NCI-H748 (cell line): ENCODE data around the gene ABCA2.

Source experiments
- DNase-seq: peaks from one replicate; lab custom pipeline; 2025; ENCODE audit not compliant: unreplicated experiment; lab: John Stamatoyannopoulos, UW

The ABCA2 gene

DNA sequence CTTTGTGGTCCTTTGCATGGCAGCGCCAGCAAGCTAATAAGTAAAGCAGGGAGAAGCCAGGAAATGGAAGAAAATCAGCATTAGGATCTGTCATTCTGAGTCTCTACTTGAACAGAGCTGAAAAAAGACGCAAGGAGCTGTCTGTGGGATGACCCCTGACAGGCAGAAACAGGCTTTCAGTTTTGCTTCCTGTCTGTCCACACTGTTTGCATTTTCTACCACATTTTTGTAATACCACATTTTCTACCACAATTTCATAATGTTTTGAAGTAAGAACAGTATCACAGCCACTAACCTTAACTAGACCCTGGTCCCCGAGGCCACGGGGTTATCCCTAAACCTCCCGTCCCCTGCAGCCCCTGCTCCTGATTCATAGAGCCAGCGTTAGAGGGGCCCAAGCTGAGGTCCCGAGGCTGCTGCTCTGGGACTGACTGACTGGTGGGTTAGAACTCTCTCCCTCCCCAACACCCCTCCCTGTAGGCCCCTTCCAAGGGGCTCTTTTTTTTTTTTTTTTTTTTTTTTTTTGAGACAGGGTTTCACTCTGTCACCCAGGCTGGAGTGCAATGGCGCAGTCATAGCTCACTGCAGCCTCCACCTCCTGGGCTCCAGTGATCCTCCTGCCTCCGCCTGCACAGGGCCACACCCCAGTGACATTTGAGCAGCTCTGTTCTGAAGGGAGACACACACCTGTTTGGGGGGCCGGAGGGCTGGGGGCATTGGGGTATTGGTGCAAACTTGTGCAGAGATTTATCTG, 27.7 kb downstream of the ABCA2 start:
- no peak for DNase-seq

DNA sequence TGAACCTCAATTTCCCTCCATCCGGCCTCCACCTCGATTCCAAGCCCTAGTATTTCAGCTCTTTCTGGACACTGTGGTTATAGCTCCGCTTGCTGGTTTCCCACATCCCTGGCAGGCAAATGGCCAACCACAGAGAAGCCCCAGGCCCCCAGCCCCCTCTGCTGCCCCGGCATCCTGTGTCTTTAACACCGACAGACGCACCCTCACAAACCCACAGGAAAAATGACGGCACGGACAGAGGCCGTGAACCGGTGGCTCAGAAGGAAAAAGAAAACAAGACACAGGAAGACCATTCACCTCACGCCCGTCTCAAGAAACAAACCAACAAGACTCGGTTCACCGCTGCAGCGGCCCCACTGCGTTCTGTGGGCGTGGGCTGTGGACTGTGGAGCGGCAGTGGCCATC, 30.2 kb downstream of the ABCA2 start:
- no peak for DNase-seq

DNA sequence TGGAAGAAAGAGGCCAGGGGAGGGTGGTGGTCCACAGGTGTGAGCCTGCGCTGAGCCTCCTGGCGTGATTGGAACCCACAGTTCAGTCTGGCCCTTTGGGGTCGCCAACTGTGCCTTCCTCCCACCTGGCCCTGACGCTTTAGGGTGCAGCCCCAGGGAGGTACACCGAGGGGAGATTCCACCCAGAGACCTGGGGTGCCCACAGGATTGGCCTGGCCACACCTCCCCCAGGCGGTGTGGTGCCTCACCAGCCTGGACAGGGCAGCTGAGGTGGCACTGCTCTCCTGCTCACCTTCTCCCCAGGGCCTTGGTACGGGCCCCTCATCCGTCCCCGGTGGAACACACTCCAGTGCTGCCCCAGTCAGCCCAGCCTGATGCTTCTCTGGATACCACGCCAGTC, 30.7 kb downstream of the ABCA2 start:
- no peak for DNase-seq

DNA sequence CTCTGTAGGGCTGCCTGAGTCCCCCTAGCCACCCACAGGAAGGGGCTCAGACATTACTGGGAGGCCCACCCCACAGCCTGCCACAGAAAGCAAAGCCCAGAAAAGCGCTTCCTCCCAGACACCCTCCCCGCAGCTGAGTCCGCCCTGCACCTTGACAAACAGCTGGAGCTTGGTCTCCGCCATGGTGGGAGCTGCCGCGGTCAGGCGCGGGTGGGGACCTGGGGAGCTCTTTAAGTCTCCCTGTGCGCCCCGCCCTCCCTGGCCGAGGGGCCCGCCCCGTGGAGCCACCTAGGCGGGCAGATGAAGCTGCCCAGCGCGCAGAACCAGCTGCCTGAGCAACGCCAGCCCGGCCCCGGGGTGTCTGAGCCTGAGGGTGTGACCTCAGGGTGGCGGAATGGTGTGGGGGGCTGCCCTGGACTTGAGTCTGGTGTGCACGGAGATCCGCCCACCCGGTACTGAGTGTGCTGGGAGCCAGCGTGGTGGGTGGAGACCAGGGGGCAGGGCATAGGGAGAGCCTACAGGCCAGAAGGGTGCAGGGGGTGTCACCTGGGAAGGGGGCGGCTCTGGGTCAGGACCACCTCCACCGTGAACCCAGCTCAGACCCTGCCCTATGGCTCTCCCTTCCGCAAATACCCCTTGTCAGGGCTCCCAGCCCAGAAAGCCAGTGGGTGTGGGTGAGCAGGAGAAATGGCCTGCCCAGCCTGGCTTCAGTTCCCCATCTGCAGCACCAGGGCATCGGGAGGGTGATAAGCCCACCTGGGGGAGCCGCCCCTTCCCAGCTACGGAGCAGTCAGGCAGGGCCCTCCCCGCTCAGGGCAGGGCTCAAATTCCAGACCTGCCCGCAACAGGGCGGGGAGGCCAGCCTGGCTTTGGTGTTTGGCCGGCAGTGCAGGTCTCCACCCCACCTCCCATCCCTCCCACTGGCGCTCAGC, 31.4 kb downstream of the ABCA2 start, which contains the start of gene CLIC3:
Gene CLIC3, minus strand, starts transcription at position 208 of the 932 bp plus-strand sequence. Its CDS starts 25 bp downstream, at position 183.
- DNase-seq = peak; percentile 41

GRCh38 chr9:136995772-136996311, 32.2 kb downstream of the ABCA2 start:
- peak; percentile 19 for DNase-seq

GRCh38 chr9:136995362-136995761, 32.7 kb downstream of the ABCA2 start:
- no peak for DNase-seq

GRCh38 chr9:136994888-136995230, 33.2 kb downstream of the ABCA2 start:
- no peak for DNase-seq

DNA sequence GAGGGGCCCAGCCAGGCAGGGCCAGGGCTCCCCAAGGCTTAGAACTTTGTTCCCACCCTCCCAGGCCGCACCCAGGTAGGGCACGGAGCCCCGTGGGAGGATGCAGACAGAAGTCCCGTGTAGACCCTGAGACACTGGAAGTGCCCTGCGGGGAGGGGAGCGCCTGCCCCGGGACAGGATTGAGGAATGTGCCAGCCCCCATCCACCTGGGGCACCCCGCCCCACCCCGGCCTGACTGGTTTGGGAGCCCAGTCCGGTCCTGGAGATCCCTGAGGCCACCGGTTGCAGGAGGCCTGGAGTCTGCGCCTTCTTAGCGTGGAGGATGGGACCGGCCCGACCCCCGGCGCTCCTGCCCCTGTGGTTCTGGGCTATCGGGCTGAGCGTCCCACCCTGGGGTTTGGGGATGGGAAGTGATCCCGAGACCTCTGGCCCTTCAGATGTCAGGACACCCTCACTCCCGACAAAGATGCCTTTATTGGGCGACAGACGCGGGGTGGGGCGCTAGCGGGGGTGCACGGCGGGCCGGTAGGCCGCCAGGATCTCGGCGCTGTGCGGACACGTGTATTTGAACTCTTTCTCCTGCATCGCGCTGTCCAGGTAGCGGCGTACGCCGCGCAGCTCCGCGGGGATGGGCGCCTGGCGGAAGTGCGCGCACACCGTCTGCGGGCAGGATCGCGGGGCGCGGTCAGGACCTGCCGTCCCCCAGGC, 33.7 kb downstream of the ABCA2 start:
- no peak for DNase-seq

- no peak for DNase-seq
These were observed 35.1 kb downstream of the ABCA2 start for GRCh38 chr9:136992819-136993369.

GRCh38 chr9:136991993-136992818, 35.8 kb downstream of the ABCA2 start, which contains the start of gene PAXX:
Gene PAXX, plus strand, starts transcription at chr9:136992422. Its CDS starts 22 bp downstream, at chr9:136992444.
- DNase-seq = peak; percentile 86

DNA sequence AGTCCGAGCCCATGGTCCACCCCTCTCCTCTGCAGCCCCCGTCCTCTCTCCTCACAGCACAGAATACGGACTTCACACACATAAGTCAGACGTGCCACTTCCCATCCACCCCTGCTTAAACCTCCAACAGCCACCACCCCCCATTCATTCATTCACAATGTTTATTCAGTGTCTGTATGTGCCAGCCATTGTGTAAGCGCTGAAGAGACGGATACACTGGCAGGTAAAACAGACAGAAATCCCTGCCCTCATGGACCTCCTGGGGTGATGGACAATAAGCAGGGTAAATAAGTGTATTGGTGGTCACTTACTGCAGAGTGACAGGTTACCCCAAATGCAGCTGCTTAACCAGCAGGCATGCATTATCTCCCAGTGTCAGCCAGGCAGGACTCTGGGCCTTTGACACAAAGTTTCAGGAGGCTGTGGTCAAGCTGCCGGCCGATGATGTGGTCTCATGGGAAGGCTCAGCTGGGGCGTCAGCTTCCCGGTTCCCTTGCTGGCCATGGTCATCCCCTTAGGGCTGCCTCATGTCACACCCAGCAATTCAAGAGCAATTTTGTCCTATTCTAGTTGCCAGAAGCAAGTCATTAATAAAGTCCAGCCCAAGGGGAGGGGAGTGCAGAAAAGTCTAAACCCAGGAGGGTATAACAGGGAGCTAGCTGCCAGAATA, 37.7 kb downstream of the ABCA2 start:
- DNase-seq = peak; percentile 97

DNA sequence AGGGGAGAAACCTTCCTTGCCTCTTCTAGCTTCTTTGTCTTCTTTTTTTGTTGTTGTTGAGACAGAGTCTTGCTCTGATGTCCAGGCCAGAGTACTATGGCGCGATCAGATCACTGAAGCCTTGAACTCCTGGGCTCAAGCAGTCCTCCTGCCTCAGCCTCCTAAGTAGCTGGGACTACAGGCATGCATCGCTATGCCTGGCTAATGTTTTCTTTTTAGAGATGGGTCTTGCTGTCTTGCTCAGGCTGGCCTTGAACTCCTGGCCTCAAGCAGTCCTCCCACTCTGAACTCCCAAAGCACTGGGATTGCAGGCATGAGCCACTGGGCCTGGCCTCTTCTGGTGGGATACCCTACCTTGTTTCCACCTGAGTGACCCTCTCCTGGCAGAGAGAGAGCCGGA, 39.2 kb downstream of the ABCA2 start:
- DNase-seq = no peak

DNA sequence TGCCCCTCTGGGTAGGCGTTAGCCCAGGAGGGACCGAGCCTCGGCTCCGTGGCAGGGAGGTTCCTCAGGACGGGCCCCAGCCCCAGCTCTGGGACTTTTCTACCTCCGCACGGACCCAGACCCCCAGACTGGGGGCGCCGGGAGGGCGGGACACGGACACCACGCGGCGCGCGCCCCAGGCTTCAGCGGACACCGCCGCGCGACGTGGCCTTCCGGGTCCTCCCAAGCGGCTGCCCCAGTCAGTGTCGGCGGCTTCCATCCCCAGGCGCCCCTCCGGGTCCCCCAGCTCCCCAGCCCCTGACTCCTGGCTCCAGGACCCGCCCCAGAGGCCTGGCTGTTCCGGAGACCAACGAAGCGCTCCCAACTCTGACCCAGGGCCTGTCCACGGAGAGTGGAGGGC, 42.2 kb downstream of the ABCA2 start:
- no peak for DNase-seq

DNA sequence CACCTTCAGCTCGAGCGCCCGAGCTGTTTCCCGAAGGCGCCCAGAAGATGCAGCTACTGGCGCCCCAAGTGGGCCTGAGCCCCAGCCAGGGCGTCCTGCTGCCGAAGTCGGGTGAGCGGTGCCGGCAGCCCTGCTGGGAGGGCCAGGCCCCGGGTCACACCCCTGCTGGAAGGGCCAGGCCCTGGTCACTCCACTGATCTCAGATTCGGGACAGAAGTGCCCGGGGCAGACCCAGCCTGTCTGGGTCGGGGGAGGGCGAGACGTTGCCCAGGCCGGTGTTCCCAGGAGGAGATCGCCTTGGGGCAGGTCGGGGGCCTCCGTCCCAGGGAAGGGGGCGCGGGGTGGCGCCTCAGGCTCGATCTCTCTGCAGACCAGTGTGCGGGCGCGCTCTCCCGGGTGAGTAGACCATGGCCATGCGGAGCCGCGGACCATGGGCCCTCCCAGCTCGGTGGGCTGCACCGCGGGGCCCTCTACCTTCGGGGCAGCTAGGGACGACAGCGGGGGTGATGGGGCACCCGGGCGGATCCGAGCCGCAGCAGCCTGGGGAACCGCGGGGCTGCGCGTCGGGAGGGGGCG, 42.9 kb downstream of the ABCA2 start:
- DNase-seq = no peak

DNA sequence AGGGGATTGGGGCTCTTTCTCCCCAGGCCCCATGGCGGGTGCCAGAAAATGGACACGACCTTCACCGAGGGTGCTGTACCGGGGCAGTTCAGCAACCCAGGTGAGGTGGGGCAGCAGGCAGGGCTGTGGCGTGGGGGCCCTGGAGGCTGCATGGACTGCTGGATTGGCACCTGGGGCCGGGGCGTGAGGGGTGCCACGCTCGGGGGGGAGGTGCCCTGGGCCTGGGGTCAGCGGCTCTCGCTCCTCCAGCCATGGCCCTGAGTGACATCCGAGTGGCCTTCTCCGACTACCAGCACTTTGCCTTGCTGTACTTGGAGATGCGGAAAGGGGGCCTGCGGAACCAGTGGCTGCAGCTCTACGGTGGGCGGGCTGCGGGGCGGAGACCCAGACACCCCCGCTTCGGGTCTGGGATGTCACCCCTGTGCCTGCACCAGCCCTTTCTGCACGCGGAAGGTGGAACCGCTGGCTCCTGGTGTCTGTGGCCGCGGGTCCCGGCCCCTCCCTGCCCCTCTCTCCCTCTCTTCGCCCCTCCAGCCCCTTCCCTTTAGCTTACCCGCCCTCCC, 43.5 kb downstream of the ABCA2 start:
- no peak for DNase-seq

DNA sequence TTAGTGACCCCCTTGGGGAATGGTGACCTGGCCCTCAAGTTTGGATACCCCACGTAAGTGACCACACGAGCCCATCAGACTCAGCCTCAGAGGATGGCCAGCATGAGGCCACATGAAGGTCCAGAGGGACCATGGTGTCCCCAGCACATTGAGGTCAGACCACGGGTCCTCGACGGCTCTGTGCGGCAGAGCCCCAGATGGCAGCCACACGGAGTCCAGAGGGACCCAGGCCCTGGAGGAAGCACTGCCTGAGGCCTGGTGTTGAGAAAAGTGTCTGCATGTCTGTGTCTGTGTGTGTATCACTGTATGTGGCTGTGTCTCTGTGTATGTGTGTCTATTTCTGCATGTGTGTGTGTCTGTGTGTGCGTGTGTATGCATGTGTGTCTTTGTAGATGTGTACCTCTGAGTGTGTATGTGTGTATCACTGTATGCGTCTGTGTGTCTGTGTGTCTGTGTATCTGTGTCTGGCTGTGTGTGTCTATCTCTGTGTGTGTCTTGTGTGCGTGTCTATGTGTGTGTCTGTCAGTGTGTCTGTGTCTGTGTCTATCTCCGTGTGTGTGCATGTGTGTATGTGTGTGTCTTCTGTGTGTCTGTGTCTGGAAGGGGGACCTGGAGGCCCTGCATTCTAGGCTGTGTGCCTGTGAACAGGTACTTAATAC, 44.3 kb downstream of the ABCA2 start:
- no peak for DNase-seq

DNA sequence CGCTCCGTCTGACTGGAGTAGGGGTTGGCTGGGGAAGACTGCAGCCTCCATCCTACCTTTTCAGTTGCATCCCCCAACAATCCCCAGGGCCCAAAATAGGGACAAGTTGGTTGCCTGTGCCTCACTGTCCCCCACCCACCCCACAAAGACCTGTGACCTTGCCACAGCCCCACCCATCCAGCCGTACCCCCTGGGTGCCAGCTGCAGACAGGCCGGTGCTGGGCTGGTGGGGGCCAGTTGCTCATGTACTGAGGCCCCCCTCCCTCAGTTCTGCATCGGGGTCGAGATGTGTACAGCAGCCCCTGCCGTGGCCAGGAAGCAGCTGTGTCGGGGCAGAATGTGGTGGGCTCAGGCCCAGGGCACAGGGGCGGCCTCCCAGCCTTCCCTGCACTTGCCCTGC, 44.9 kb downstream of the ABCA2 start:
- no peak for DNase-seq
